ENCODE measurements around the gene BEGAIN.

- TF ChIP-seq POLR2AphosphoS5 (IDR thresholded peaks at IDR 0.05) (no peak), CTCF (IDR thresholded peaks at IDR 0.05) (no peak)
Measured at GRCh38 chr14:100573002-100573756, 14.0 kb downstream of the BEGAIN start.

Data from esophagus muscularis mucosa (tissue), 3 donors.